ENCODE measurements around the gene PRKCG. TPM values are rescaled to one million over a fixed set of nuclear protein-coding genes. Genes with fewer than 3 reads are reported as not detected.

PRKCG gene
- total and polyA plus RNA-seq, 8 donors = 0.16 to 2.2 (median 0.28) TPM; not detected in 1

GRCh38 chr19:53873773-53874605 is 8.0 kb upstream of the PRKCG start:
- Histone ChIP-seq H3K4me3 (no peak overlapping the region), H3K4me1 (peaks cover 0 to 3% (median 0%) of the 10 kb centered on the region in 3 donors), H3K36me3 (peaks cover 0 to 11% (median 5%) of the 10 kb centered on the region in 3 donors), H3K9me3 (no peaks in the 10 kb centered on the region), H3K27ac (no peak overlapping the region), H3K27me3 (no peaks in the 10 kb centered on the region)
- FAIRE-seq (no peak), DNase-seq (peak in 1 of 6 donors; percentile 23), ATAC-seq (no peak)
- intact Hi-C loops (cut with DNase I) = no loop called here
- WGBS, 2 donors = 94 to 95% methylated on average over 51 of the region's 51 CpGs
- no peak for TF ChIP-seq CTCF (IDR thresholded peaks at IDR 0.05)

- Histone ChIP-seq H3K4me3 (no peak overlapping the region), H3K27me3 (no peaks in the 10 kb centered on the region), H3K36me3 (peaks cover 0 to 11% (median 5%) of the 10 kb centered on the region in 3 donors), H3K27ac (no peak overlapping the region), H3K4me1 (peaks cover 0 to 4% (median 0%) of the 10 kb centered on the region in 3 donors), H3K9me3 (no peaks in the 10 kb centered on the region)
- DNase-seq = no peak
- no peak for ATAC-seq
- intact Hi-C loops (cut with DNase I) = no loop called here
- TF ChIP-seq CTCF (IDR thresholded peaks at IDR 0.05) = no peak
- 77 to 92% methylated on average over 6 of the region's 6 CpGs for WGBS, 2 donors
- FAIRE-seq = no peak
Measured at GRCh38 chr19:53874606-53874990, 7.4 kb upstream of the PRKCG start.

GRCh38 chr19:53875602-53876325 is 6.2 kb upstream of the PRKCG start:
- Histone ChIP-seq H3K27me3 (no peaks in the 10 kb centered on the region), H3K36me3 (peaks cover 0 to 11% (median 5%) of the 10 kb centered on the region in 3 donors), H3K4me3 (no peak overlapping the region), H3K27ac (no peak overlapping the region), H3K9me3 (no peaks in the 10 kb centered on the region), H3K4me1 (peaks cover 0 to 4% (median 0%) of the 10 kb centered on the region in 3 donors)
- intact Hi-C loops (cut with DNase I) = no loop called here
- FAIRE-seq = no peak
- ATAC-seq = no peak
- 88 to 94% methylated on average over 17 of the region's 17 CpGs for WGBS, 2 donors
- TF ChIP-seq CTCF (IDR thresholded peaks at IDR 0.05) = no peak
- peak in 1 of 6 donors; percentile 1 for DNase-seq

- DNase-seq = no peak
- H3K4me1 ChIP-seq = peaks cover 0 to 4% (median under 1%) of the 10 kb centered on the region in 3 donors
- no peaks in the 10 kb centered on the region for H3K27me3 ChIP-seq
- H3K9me3 ChIP-seq = no peaks in the 10 kb centered on the region
- TF ChIP-seq CTCF (IDR thresholded peaks at IDR 0.05) = no peak
- H3K27ac ChIP-seq = no peak overlapping the region
- peaks cover 0 to 11% (median 5%) of the 10 kb centered on the region in 3 donors for H3K36me3 ChIP-seq
- 64 to 89% methylated on average over 5 to 6 of the region's 6 CpGs for WGBS, 2 donors
- no peak for FAIRE-seq
- no peak for ATAC-seq
- H3K4me3 ChIP-seq = no peak overlapping the region
- intact Hi-C loops (cut with DNase I) = no loop called here
Measured at GRCh38 chr19:53876651-53877224, 5.3 kb upstream of the PRKCG start.

All from pancreas (tissue), 10 donors.